Small intestine (tissue), 7 donors: Measurements from ENCODE around the gene CTSO. TPM values are rescaled to one million over a fixed set of nuclear protein-coding genes. Genes with fewer than 3 reads are reported as not detected.

ENCODE experiments used
- DNase-seq, 2 donors: peaks; one replicate each; pipeline versions ENCODE4 v3.0.0 to v3.0.0-alpha.2; 2013
- FAIRE-seq: peaks from 2 replicates; lab custom pipeline; 2012; peaks lifted over from hg19 to GRCh38; lab: Jason Lieb, UNC
- H3K27ac ChIP-seq, 3 donors: one replicate each; pipeline ENCODE4 v1.5.1; 2013; ENCODE audit warnings: low read length in 2 of 3, mild to moderate bottlenecking in 2 of 3, control low read depth in 1 of 3, inconsistent platforms in 1 of 3, low read depth in 1 of 3, moderate library complexity in 1 of 3
- H3K27me3 ChIP-seq, 3 donors: one replicate each; pipeline ENCODE4 v1.6.1; 2013; ENCODE audit warnings: low read length in 3 of 3, inconsistent platforms in 1 of 3; ENCODE audit not compliant: control insufficient read depth in 3 of 3, insufficient read depth in 3 of 3
- H3K36me3 ChIP-seq, 3 donors: one replicate each; pipeline ENCODE4 v1.6.1; 2013; ENCODE audit warnings: low read length in 3 of 3, inconsistent platforms in 1 of 3, low read depth in 1 of 3, mild to moderate bottlenecking in 1 of 3, moderate library complexity in 1 of 3; ENCODE audit not compliant: control insufficient read depth in 3 of 3, insufficient read depth in 2 of 3
- H3K4me1 ChIP-seq, 3 donors: one replicate each; pipeline ENCODE4 v1.6.1; 2013; ENCODE audit warnings: low read length in 2 of 3, inconsistent platforms in 1 of 3, low read depth in 1 of 3, mild to moderate bottlenecking in 1 of 3, moderate library complexity in 1 of 3; ENCODE audit not compliant: control insufficient read depth in 3 of 3, insufficient read depth in 2 of 3
- H3K4me3 ChIP-seq, 3 donors: one replicate each; pipeline ENCODE4 v1.5.1; 2013; ENCODE audit warnings: low read length in 3 of 3, control low read depth in 1 of 3, inconsistent platforms in 1 of 3, low read depth in 1 of 3, mild to moderate bottlenecking in 1 of 3, moderate library complexity in 1 of 3
- H3K9me3 ChIP-seq, 2 donors: one replicate each; pipeline ENCODE4 v1.6.1; 2013; ENCODE audit warnings: low read depth in 1 of 2, low read length in 1 of 2; ENCODE audit not compliant: control insufficient read depth in 2 of 2, insufficient read depth in 1 of 2
- WGBS, 3 donors: extraction: QIAGEN DNeasy Blood & Tissue Kit; methylation state at CpG; one replicate each; pipeline ENCODE4 v1.1.7; 2013; 5-methylcytosine and 5-hydroxymethylcytosine counted together
- polyA plus RNA-seq, 4 donors: library from polyadenylated mRNA; stranded (reverse) in 3 of 4; unstranded in 1 of 4; fragments of 200-250 nt in 3 of 4; fragments of 120-200 nt in 1 of 4; gene quantifications; one replicate each; pipeline versions ENCODE4 v1.2.1 to v1.2.3, GENCODE V29; 2013
- donor health status: healthy with polysubstance abuse.
- donor health status: control.
- donor health status: control.
- donor health status: Bipolar disorder and iron deficiency.
- donor health status: healthy.

CTSO gene
- polyA plus RNA-seq, 4 donors: 6.5 to 35.1 (median 9.9) TPM

DNA sequence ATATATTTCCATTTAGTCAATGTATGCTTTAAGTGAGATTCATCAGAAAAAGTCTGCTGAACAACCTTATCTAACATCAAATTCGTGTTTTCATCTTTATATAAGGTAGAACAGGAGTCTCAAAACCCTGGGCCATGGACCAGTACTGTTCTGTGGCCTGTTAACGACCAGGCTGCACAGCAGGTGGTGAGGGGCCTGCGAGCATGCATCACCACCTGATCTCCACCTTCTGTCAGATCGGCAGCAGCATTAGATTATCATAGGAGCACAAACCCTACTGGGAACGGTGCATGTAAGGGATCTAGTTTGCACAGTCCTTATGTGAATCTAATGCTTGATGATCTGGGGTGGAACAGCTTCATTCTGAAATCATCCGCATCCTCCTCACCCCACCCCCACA, 3.2 kb downstream of the CTSO start:
- Histone ChIP-seq H3K27me3 (no peaks in the 10 kb centered on the region), H3K4me3 (no peak overlapping the region), H3K4me1 (peaks cover 3 to 15% (median 4%) of the 10 kb centered on the region in 3 donors), H3K27ac (no peak overlapping the region), H3K9me3 (no peaks in the 10 kb centered on the region), H3K36me3 (peaks cover 0 to 4% (median 0%) of the 10 kb centered on the region in 3 donors)
- DNase-seq (no peak), FAIRE-seq (no peak)
- WGBS, 3 donors: 79 to 82% (median 80%) methylated on average over 6 of the region's 6 CpGs

GRCh38 chr4:155948541-155948940, 5.1 kb downstream of the CTSO start:
- DNase-seq (no peak), FAIRE-seq (no peak)
- Histone ChIP-seq H3K36me3 (peaks cover 0 to 4% (median 0%) of the 10 kb centered on the region in 3 donors), H3K4me3 (no peak overlapping the region), H3K27me3 (no peaks in the 10 kb centered on the region), H3K4me1 (peaks cover 0 to 6% (median 4%) of the 10 kb centered on the region in 3 donors), H3K9me3 (no peaks in the 10 kb centered on the region), H3K27ac (no peak overlapping the region)
- 76 to 80% (median 78%) methylated on average over 1 of the region's 1 CpG for WGBS, 3 donors

- FAIRE-seq (no peak), DNase-seq (no peak)
- 56 to 66% (median 58%) methylated on average over 4 of the region's 4 CpGs for WGBS, 3 donors
- Histone ChIP-seq H3K4me1 (peaks cover 0 to 16% (median 5%) of the 10 kb centered on the region in 3 donors), H3K36me3 (peaks cover 0 to 4% (median 0%) of the 10 kb centered on the region in 3 donors), H3K9me3 (no peaks in the 10 kb centered on the region), H3K27me3 (no peaks in the 10 kb centered on the region), H3K4me3 (no peak overlapping the region), H3K27ac (no peak overlapping the region)
Observed at GRCh38 chr4:155946486-155946885, 7.2 kb downstream of the CTSO start.

- 86 to 96% (median 86%) methylated on average over 1 of the region's 1 CpG for WGBS, 3 donors
- H3K36me3 ChIP-seq: peaks cover 0 to 5% (median 0%) of the 10 kb centered on the region in 3 donors
- FAIRE-seq (no peak), DNase-seq (no peak)
- no peaks in the 10 kb centered on the region for H3K27me3 ChIP-seq
- H3K27ac ChIP-seq: peak overlapping the region in 2 of 3 donors; percentile 24 to 27
- peaks cover 0 to 21% (median 5%) of the 10 kb centered on the region in 3 donors for H3K4me1 ChIP-seq
- H3K4me3 ChIP-seq: no peak overlapping the region
- H3K9me3 ChIP-seq: no peaks in the 10 kb centered on the region
Observed at GRCh38 chr4:155944516-155944915, 9.2 kb downstream of the CTSO start.

GRCh38 chr4:155943605-155944291, 9.9 kb downstream of the CTSO start:
- 20 to 53% (median 23%) methylated on average over 3 of the region's 3 CpGs for WGBS, 3 donors
- DNase-seq (peak; percentile 56 to 79), FAIRE-seq (no peak)
- Histone ChIP-seq H3K4me3 (no peak overlapping the region), H3K27ac (peak overlapping the region in 1 of 3 donors; percentile 86), H3K36me3 (peaks cover 0 to 8% (median 0%) of the 10 kb centered on the region in 3 donors), H3K27me3 (no peaks in the 10 kb centered on the region), H3K9me3 (no peaks in the 10 kb centered on the region), H3K4me1 (peaks cover 0 to 21% (median 5%) of the 10 kb centered on the region in 3 donors)

GRCh38 chr4:155941820-155942219, 11.8 kb downstream of the CTSO start:
- 90 to 96% (median 91%) methylated on average over 1 of the region's 1 CpG for WGBS, 3 donors

GRCh38 chr4:155941085-155941790, 12.4 kb downstream of the CTSO start:
- Histone ChIP-seq H3K27me3 (no peaks in the 10 kb centered on the region), H3K9me3 (no peaks in the 10 kb centered on the region), H3K27ac (peak overlapping the region in 1 of 3 donors; percentile 86), H3K4me3 (peak overlapping the region in 1 of 3 donors; percentile 0), H3K4me1 (peaks cover 0 to 21% (median 5%) of the 10 kb centered on the region in 3 donors), H3K36me3 (peaks cover 0 to 12% (median 2%) of the 10 kb centered on the region in 3 donors)
- no peak for FAIRE-seq
- WGBS, 3 donors: 76 to 79% (median 78%) methylated on average over 6 of the region's 6 CpGs
- peak in 1 of 2 donors; percentile 69 for DNase-seq

More at GRCh38 chr4:155941820-155942219, 11.8 kb downstream of the CTSO start:
- no peak for DNase-seq
- FAIRE-seq: no peak
- peak overlapping the region in 1 of 3 donors; percentile 86 for H3K27ac ChIP-seq
- no peaks in the 10 kb centered on the region for H3K9me3 ChIP-seq
- peaks cover 0 to 21% (median 5%) of the 10 kb centered on the region in 3 donors for H3K4me1 ChIP-seq
- peak overlapping the region in 1 of 3 donors; percentile 0 for H3K4me3 ChIP-seq
- peaks cover 0 to 12% (median 0%) of the 10 kb centered on the region in 3 donors for H3K36me3 ChIP-seq
- no peaks in the 10 kb centered on the region for H3K27me3 ChIP-seq

GRCh38 chr4:155935389-155935986, 18.2 kb downstream of the CTSO start:
- DNase-seq: no peak
- Histone ChIP-seq H3K9me3 (peaks cover 0 to 17% of the 10 kb centered on the region in 2 donors), H3K27me3 (no peaks in the 10 kb centered on the region), H3K27ac (peak overlapping the region in 2 of 3 donors; percentile 26 to 38), H3K36me3 (peaks cover 0 to 15% (median 2%) of the 10 kb centered on the region in 3 donors), H3K4me3 (no peak overlapping the region), H3K4me1 (peaks cover 0 to 5% (median 2%) of the 10 kb centered on the region in 3 donors)
- no peak for FAIRE-seq
- WGBS, 3 donors: 73 to 89% (median 80%) methylated on average over 4 of the region's 4 CpGs
